Central memory CD8-positive, alpha-beta T cell (primary cell): Measurements from ENCODE around the gene ADAMTS20.
"Not testable (repeated sequence)": the region's sequence is repeated elsewhere in the genome, so short reads cannot be mapped to it uniquely, and the experiment has no call there.

Experiments used
- ATAC-seq: fragments of 150-1000 bp; cut with Tn5 transposase; replicated peaks from 2 replicates; pipeline ENCODE4 v1.10.0; 2022; ENCODE audit warnings: mild to moderate bottlenecking, moderate FRiP score, moderate number of reproducible peaks; ENCODE audit not compliant: poor library complexity, severe bottlenecking; ENCODE audit errors: extremely low read depth
- DNase-seq, 2 donors: peaks; one replicate each; pipeline ENCODE4 v3.0.0; 2021; ENCODE audit warnings: low spot score in 2 of 2
- H3K27ac Mint-ChIP-seq: one replicate; pipeline ENCODE4 v1.8.0; 2022; ENCODE audit warnings: low read depth, mild to moderate bottlenecking, moderate library complexity, mixed read lengths
- H3K27me3 Mint-ChIP-seq: one replicate; pipeline ENCODE4 v1.8.0; 2022; ENCODE audit warnings: mixed read lengths
- H3K36me3 Mint-ChIP-seq: one replicate; pipeline ENCODE4 v1.8.0; 2022; ENCODE audit warnings: mild to moderate bottlenecking, moderate library complexity, mixed read lengths; ENCODE audit not compliant: insufficient read depth
- H3K4me1 Mint-ChIP-seq: one replicate; pipeline ENCODE4 v1.8.0; 2022; ENCODE audit warnings: mixed read lengths
- H3K4me3 Mint-ChIP-seq: one replicate; pipeline ENCODE4 v1.8.0; 2022; ENCODE audit warnings: mild to moderate bottlenecking, moderate library complexity, mixed read lengths
- H3K9me3 Mint-ChIP-seq: one replicate; pipeline ENCODE4 v1.8.0; 2022; ENCODE audit warnings: mixed read lengths

Gene ADAMTS20

DNA sequence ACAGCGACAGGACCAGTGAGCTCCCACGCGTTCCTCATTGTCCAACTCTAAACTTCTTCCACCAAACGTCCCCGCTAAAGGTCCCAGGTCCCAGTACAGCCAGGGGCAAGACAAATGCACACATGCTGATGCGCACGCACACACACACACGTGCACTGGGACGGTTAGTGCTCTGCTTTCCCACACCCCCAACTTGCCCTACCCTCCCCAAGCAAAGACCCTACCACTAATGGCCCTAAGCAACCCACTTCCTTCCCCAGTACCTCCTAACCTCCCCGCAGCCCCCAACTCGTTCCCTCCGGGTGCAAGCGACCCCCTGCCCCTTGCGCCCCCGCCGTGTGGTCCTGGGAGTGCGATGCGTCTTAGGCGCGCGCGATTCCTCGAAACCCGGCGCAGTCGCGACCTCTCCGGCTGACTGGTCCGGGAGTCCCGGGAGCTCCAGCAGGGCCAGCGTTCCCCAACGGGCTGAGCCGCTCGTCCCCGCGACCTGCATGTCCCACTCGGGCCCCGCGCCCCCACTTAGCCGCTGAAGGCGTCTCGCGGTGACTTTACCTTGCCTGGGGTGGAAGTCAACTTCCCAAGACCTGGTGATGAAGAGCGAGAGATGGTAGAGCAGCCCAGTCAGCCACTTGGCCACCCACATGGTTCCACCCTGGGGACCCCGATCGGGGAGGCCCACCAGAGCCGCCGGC, 578 bp downstream of the ADAMTS20 start:
- H3K9me3 Mint-ChIP-seq = peaks cover 11% of the 10 kb centered on the region
- no peaks in the 10 kb centered on the region for H3K4me1 Mint-ChIP-seq
- H3K36me3 Mint-ChIP-seq = peaks cover 4% of the 10 kb centered on the region
- peaks cover 26% of the 10 kb centered on the region for H3K27me3 Mint-ChIP-seq
- DNase-seq = no peak
- no peak overlapping the region for H3K4me3 Mint-ChIP-seq
- no peak overlapping the region for H3K27ac Mint-ChIP-seq
- no peak for ATAC-seq

- H3K27ac Mint-ChIP-seq = no peak overlapping the region
- DNase-seq (no peak), ATAC-seq (no peak)
- H3K9me3 Mint-ChIP-seq = peaks cover 11% of the 10 kb centered on the region
- H3K4me3 Mint-ChIP-seq = no peak overlapping the region
- peaks cover 26% of the 10 kb centered on the region for H3K27me3 Mint-ChIP-seq
- H3K36me3 Mint-ChIP-seq = peaks cover 4% of the 10 kb centered on the region
- H3K4me1 Mint-ChIP-seq = no peaks in the 10 kb centered on the region
Observed at GRCh38 chr12:43550831-43551271, 1.2 kb downstream of the ADAMTS20 start.

DNA sequence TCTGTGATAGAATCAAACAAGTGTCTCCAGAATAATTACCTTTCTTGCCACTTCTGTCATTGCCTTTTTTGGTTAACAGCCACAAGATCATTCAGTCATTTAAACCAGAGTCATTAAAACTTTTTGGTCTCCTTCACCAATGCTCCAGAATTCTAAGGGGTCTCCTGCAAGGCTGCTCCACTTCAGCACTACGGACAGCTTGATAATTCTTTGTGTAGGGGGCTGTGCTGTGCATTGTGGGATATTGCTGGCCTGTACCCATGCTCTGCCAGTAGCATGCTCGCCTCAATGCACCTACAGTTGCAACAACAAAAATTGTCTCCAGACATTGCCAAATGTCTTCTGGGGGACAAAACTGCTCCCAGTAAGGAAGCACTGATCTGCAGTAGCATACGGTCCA, 7.3 kb downstream of the ADAMTS20 start:
- ATAC-seq (no peak), DNase-seq (no peak)
- H3K4me1 Mint-ChIP-seq = no peaks in the 10 kb centered on the region
- peaks cover 2% of the 10 kb centered on the region for H3K36me3 Mint-ChIP-seq
- no peak overlapping the region for H3K27ac Mint-ChIP-seq
- H3K27me3 Mint-ChIP-seq = no peaks in the 10 kb centered on the region
- H3K9me3 Mint-ChIP-seq = peaks cover 12% of the 10 kb centered on the region
- H3K4me3 Mint-ChIP-seq = no peak overlapping the region

DNA sequence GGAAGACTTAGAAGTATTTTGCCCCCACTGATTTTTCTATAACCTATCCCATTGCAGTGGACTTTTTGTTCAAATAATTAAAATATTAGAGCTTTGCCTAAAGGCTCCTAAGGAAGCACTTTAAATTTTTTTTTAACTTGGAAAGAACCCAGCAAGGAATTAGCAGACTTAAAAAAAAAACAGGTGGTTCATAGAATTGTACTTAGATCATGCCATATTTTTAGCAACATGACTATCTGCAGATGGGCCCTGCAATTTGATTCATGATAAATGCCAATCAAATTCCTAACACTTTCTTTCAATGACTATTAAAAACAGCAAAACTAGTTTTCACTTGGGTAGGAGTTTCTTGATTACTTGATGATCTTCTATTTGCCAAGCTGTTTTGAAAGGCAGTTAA, 11.5 kb downstream of the ADAMTS20 start:
- H3K27ac Mint-ChIP-seq = no peak overlapping the region
- no peaks in the 10 kb centered on the region for H3K4me1 Mint-ChIP-seq
- H3K27me3 Mint-ChIP-seq = no peaks in the 10 kb centered on the region
- H3K4me3 Mint-ChIP-seq = no peak overlapping the region
- H3K36me3 Mint-ChIP-seq = peaks cover 2% of the 10 kb centered on the region
- DNase-seq (no peak), ATAC-seq (no peak)
- peaks cover 21% of the 10 kb centered on the region for H3K9me3 Mint-ChIP-seq

- not testable (repeated sequence) for H3K9me3 Mint-ChIP-seq, H3K4me1 Mint-ChIP-seq, H3K4me3 Mint-ChIP-seq, H3K36me3 Mint-ChIP-seq, ATAC-seq, H3K27ac Mint-ChIP-seq, H3K27me3 Mint-ChIP-seq, DNase-seq
Observed at GRCh38 chr12:43537675-43538074, 14.3 kb downstream of the ADAMTS20 start.

- no peak overlapping the region for H3K4me3 Mint-ChIP-seq
- H3K9me3 Mint-ChIP-seq = peaks cover 13% of the 10 kb centered on the region
- DNase-seq (no peak), ATAC-seq (no peak)
- H3K4me1 Mint-ChIP-seq = no peaks in the 10 kb centered on the region
- no peaks in the 10 kb centered on the region for H3K27me3 Mint-ChIP-seq
- H3K27ac Mint-ChIP-seq = no peak overlapping the region
- H3K36me3 Mint-ChIP-seq = no peaks in the 10 kb centered on the region
Observed at GRCh38 chr12:43516045-43516444, 36.0 kb downstream of the ADAMTS20 start.

DNA sequence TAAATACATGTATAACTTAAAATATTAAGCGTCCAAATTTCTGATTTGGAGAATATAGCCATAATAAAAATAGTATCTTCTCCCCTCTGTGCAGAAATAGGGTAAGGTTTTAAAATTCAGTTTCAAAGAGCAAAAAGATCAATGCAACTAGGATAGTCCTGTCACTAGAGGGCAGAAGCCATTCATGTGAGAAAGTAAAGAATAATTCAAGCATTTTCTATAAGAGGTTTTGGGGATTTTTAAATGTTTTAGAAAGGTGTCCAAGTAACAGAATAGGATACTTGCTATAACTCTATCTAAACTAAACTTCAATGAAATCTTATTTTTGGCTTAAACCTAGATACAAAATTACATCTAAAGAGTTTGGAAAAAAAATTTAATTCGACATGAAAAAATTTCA, 50.3 kb downstream of the ADAMTS20 start:
- DNase-seq (no peak), ATAC-seq (no peak)
- Mint-ChIP-seq H3K9me3 (peaks cover 6% of the 10 kb centered on the region), H3K4me1 (no peaks in the 10 kb centered on the region), H3K4me3 (no peak overlapping the region), H3K27me3 (no peaks in the 10 kb centered on the region), H3K36me3 (no peaks in the 10 kb centered on the region), H3K27ac (no peak overlapping the region)

GRCh38 chr12:43493261-43493797, 58.7 kb downstream of the ADAMTS20 start:
- no peak for DNase-seq
- no peaks in the 10 kb centered on the region for H3K4me1 Mint-ChIP-seq
- no peak overlapping the region for H3K4me3 Mint-ChIP-seq
- H3K27ac Mint-ChIP-seq = no peak overlapping the region
- no peaks in the 10 kb centered on the region for H3K36me3 Mint-ChIP-seq
- ATAC-seq = no peak
- H3K9me3 Mint-ChIP-seq = no peaks in the 10 kb centered on the region
- no peaks in the 10 kb centered on the region for H3K27me3 Mint-ChIP-seq

DNA sequence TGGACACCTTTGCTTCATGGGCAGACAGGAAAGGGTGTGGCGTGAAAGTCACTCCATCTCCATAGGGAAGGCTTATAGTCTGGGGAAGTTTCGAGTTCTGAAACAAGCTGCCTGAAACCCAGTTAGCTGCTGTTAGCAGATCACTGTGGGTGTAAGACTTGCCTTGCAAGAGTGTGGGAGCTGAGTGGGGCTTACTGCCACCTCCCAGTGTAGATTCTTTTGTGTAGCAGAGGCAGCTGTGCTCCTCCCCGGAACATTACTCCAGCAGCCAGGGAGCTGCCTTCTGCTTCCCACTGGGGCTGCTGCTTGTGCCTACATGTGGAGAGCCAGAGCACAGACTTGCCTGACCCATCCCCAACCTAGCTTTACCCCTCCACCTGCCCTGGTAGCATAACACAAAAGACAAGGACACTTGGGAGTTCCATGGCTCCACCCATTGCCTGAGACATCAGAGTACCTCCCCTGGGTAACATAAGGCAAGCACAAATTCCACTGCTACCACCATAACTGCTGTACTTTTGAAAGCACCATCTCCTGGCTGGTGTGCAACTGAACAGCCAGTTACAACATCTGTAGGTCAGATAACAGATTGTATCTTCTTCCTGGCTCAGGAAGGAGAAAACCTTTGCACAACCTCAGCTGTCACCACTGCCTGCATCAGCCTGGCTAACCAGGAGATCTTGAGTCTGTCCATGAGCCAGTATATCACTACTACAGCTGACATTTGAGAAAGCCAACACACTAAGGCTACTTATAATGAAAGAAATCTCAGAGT, 69.5 kb downstream of the ADAMTS20 start:
- ATAC-seq = no peak

GRCh38 chr12:43480591-43480990, 71.4 kb downstream of the ADAMTS20 start:
- DNase-seq (no peak), ATAC-seq (no peak)
- H3K27ac Mint-ChIP-seq = no peak overlapping the region
- peaks cover 7% of the 10 kb centered on the region for H3K9me3 Mint-ChIP-seq
- no peaks in the 10 kb centered on the region for H3K4me1 Mint-ChIP-seq
- no peaks in the 10 kb centered on the region for H3K36me3 Mint-ChIP-seq
- H3K4me3 Mint-ChIP-seq = no peak overlapping the region
- H3K27me3 Mint-ChIP-seq = no peaks in the 10 kb centered on the region

More for the DNA sequence above, 69.5 kb downstream of the ADAMTS20 start:
- Mint-ChIP-seq H3K4me1 (no peaks in the 10 kb centered on the region), H3K9me3 (peaks cover 14% of the 10 kb centered on the region), H3K36me3 (no peaks in the 10 kb centered on the region), H3K27ac (no peak overlapping the region), H3K27me3 (no peaks in the 10 kb centered on the region), H3K4me3 (no peak overlapping the region)
- DNase-seq = no peak

DNA sequence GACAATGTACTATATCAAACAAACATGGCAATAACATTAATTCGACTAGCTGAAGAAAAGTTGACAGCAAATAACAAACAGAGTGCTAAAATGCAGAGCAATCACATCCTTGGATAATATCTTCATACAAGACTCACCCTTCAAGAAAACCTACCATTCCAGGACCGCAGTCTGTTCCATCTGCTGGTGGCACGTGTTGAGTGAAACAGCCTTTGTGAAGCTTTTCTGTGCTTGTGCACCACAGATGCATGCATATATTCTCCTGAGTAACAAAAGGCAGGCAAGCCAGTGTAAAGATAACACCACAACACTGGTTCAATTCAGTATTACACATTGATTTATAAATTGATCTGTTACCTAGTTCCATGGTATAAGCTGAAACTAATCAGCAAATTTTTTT, 89.3 kb downstream of the ADAMTS20 start:
- Mint-ChIP-seq H3K9me3 (no peaks in the 10 kb centered on the region), H3K4me3 (no peak overlapping the region), H3K27me3 (no peaks in the 10 kb centered on the region), H3K4me1 (no peaks in the 10 kb centered on the region), H3K27ac (no peak overlapping the region), H3K36me3 (no peaks in the 10 kb centered on the region)
- DNase-seq (no peak), ATAC-seq (no peak)

- no peak overlapping the region for H3K27ac Mint-ChIP-seq
- no peaks in the 10 kb centered on the region for H3K4me1 Mint-ChIP-seq
Observed at GRCh38 chr12:43462080-43462479, 89.9 kb downstream of the ADAMTS20 start.

DNA sequence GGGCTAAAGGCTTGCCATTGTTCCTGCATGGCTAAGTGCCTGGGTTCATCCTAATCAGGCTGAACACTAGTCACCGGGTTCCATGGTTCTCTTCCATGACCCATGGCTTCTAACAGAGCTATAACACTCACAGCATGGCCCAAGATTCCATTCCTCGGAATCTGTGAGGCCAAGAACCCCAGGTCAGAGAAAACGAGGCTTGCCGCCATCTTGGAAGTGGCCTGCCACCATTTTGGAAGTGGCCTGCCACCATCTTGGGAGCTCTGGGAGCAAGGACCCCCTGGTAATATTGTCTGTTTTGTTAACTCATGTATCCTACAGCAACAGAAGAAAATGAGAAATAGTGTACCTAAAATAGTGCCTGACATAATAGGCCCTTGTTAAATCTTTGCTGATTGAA, 92.7 kb downstream of the ADAMTS20 start:
- ATAC-seq (no peak), DNase-seq (no peak)
- no peaks in the 10 kb centered on the region for H3K4me1 Mint-ChIP-seq
- no peak overlapping the region for H3K4me3 Mint-ChIP-seq
- H3K27me3 Mint-ChIP-seq = no peaks in the 10 kb centered on the region
- H3K36me3 Mint-ChIP-seq = no peaks in the 10 kb centered on the region
- H3K27ac Mint-ChIP-seq = no peak overlapping the region
- H3K9me3 Mint-ChIP-seq = peaks cover 5% of the 10 kb centered on the region

More at GRCh38 chr12:43462080-43462479, 89.9 kb downstream of the ADAMTS20 start:
- Mint-ChIP-seq H3K4me3 (no peak overlapping the region), H3K36me3 (no peaks in the 10 kb centered on the region), H3K9me3 (no peaks in the 10 kb centered on the region), H3K27me3 (no peaks in the 10 kb centered on the region)
- DNase-seq (no peak), ATAC-seq (no peak)
